HG02840 (cell line): Measurements from ENCODE around the gene FOXRED2.
A peak's percentile ranks its signal among the peaks of the same experiment; 100 is the strongest.
"Not testable (repeated sequence)": the region's sequence is repeated elsewhere in the genome, so short reads cannot be mapped to it uniquely, and the experiment has no call there.

Experiments
- ATAC-seq: cut with Tn5 transposase; IDR thresholded peaks from one replicate; pipeline ENCODE4 v1.9.1; 2021; ENCODE audit warnings: mild to moderate bottlenecking, moderate library complexity, moderate number of reproducible peaks; ENCODE audit not compliant: unreplicated experiment, low FRiP score

Gene FOXRED2

DNA sequence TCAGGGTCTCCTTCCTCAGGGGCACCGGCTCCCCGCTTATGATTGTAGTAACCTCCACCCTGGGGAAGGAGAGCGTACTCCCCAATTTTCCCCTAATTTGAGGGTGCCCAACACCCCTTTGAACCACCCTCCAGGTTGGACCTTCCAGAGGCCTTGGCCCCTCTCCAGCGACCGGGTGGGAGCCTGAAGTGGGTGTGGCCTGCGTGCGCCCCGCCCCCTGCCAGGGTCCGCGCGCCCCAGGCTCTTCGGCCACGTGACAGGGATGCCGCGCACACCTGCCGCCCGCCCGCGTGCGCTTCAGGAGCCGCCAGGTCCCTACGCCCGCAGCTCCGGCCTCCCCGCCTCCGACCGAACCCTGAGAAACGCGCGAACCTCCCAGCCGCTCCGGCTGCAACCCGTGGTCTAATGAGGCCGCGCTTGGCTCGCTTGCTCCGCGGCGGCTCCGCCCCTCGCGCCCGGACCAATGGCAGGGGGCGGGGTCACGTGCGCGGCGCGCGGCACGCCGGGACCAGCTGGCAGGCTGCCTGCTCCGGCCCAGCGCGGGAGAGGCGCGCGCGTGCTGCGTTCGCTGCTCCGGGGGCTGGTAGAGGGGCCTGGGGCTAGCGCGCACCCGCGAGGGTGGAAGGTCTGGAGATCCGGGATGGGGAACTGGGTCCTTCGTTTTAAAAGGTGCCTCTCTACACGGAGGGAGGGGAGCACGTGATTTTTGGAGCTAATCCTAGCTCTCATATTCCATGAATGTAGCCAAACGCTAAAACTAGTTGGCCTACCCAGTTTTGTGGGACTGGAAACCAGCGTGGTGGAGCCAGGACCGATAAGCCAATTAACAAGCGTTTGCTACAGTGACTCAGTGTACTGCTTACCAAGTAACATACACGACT lies at the start of gene FOXRED2:
Gene FOXRED2, minus strand, starts transcription at position 404 of the 881 bp plus-strand sequence. CDS start 618 bp downstream, outside the sequence.
- ATAC-seq = peak; percentile 62

DNA sequence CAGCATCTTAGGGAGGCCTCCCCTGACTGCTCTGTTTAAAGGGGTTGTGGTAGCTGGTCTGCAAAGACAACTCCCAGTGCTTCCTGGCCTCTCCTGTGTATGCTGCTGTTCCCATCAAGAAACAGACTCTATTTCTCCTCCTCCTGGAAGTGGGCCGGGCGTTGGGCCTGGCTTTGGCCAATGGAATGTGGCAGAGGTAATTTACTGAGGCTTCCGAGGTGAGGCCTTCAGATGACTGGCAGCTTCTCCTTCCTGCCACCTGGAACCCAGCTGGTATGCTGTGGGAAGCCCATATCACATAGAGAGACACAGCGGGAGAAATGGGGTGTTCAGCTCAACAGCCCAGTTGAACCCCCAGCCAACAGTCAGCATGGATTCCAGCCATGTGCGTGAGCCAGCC lies 47.3 kb upstream of the FOXRED2 start:
- ATAC-seq = no peak

DNA sequence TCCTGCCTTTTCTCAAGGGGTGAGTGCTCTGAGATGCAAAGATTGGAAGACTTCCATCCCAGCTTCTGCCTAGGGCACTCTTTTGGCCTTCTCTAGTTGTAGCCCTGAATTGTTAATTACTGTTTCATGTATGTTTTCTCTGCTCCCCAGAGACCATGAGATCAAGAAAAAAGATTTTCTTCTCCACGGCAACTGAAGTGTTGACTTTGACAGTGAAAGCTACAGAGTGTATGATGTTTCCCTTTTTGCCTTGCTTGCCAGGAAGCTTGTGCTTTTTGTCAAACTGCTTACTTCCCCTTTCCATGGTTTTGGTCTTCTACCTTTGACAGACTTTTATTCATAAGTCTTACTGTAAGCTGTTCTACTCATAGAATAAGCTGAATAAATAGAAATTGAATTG lies 45.4 kb upstream of the FOXRED2 start:
- ATAC-seq = no peak

DNA sequence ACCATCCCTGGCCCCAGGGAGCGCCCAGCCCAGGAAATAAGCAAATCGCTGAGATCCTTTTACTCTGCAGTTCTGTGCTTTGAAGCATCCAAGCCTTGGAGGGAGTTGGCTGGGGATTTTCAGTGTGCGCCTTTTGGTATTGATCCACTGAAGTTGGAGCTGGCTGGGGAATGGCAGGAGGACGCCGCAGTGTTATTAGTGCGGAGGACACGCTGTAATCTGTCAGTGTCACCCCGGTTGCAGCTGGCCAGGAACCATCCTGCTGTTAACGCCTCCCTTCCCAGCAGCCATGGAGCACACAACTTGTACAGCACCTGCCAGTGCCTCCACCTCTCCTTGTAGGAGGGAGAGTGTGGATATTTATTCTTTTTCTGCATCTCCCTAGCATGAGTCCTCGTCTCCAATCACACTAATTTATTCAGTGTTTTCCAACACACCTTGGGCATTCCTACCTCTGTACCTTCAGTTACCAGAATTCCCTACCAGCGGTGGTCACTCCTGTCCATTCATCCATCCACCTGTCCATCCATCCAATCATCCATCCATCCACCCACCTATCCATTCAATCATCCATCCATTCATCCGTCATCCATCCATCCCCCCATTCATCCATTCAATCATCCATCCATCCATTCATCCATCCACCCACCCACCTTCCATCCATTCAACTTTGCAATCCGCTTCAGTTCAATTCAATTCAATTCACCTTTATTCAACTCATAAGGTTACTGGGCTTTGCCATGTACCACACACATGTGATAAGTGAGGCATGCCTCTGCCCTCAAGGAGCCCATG lies 44.1 kb upstream of the FOXRED2 start:
- ATAC-seq = no peak

DNA sequence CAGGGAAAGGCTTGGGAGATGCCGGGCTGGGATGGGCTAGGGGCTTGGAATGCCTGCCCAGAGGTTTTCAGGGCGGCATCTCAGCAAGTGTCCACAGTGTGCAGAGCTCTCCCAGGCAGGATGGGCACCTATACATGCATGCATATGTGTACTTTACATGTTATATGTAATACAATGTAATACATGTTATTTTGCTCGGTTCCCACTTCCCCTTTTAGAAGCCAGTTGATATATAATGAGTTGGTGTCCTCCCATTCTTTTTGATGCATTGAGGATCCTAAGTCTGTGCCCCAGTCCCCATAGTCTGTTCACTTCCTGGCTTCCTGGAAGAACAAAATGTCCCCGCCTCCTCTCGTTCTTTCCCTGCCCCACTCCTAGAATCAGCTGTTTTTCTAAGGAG lies 42.2 kb upstream of the FOXRED2 start:
- ATAC-seq = no peak

DNA sequence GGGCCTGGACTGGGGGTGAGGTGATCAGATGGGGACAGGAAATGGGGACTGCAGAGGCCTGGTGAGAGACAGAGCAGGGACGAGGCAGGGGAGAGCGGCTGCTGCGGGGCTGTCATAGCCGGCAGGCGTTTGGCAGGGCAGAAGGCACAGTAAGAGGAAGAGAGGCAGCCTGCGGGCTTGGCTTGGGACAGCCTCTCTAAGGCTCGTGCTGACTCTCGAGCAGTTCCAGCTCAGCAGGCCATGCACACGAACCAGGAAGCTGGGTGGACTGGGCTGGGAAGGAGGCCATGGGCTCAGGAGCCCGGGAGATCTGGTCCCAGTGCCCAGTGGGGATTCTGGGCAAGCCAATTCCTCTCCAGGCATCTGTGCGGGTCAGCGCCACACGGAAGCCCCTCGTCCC lies 41.8 kb upstream of the FOXRED2 start:
- no peak for ATAC-seq

DNA sequence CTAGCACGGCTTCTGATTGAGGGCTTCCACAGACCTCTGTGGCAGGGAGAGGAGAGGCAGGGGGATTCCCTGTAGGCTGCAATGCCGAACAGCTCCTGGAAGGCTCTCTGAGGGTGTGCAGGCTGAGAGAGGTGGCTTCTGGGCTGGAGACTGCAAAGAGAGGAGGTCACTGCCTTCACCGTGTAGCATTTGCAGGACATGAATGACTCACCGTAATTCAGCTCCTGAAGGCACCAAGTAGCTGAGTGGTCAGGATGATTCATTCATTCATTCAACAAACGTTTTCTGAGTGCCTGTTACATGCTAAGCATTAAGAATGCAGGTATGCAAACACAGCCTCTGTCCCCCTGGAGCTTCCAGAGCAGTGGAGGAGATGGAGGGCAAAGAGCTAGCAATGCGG lies 40.1 kb upstream of the FOXRED2 start:
- no peak for ATAC-seq

DNA sequence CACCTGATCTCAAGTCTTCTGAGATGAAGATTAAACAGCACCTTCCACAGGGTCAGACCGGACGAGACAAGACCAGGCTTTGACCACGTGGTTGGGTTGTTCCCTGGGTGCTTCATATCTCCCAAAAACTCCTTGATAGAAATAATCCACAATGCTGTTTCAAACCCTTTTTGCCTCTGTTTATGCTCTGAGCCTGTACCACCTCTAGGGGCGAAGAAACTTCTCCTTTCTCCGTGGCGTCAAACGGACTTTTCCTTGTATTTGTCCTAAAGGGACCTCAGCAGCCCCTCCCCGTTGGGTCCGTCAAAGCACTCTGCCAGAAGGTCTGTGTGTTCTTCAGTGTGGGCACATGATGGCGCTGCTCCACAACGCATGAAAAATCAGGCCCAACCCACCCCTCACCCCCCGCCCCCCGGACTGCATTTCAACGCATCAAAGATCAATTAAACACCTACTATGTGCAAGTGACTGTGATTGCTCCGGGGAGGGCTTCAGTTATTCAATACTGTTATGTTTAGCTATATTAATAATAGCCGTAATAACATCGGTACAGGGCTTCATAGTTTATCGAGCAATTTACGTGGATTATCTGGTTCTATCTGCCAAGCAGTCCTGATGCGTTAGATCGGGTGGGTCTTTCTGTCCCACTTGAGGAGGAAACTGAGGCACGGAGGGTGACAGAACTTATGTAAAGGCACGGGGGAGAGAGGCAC lies 39.4 kb upstream of the FOXRED2 start:
- ATAC-seq = no peak

DNA sequence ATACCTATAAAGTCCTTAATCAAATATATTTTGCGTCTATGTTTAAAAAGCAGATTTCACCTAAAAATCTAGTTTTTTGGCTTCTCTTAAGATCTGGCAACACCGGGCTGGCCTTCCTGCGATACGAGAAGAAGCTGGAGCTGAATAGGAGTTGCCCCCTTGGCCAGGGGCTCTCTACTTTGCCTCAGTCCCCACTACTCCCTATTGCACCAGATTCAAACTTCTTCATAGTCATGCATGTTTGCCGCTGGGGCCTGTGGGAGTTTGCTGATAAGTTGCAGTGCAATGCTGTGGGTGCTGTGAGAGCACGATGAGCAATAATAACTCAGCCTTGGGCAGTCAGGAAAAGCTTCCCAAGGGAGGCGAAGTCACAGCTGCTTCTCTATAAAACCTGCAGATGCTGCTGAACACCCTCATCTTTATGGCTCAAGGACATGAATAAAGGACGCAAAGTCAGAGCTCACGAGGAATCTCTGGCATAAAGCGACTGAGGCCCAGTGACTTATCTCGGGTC lies 37.3 kb upstream of the FOXRED2 start:
- ATAC-seq = no peak

DNA sequence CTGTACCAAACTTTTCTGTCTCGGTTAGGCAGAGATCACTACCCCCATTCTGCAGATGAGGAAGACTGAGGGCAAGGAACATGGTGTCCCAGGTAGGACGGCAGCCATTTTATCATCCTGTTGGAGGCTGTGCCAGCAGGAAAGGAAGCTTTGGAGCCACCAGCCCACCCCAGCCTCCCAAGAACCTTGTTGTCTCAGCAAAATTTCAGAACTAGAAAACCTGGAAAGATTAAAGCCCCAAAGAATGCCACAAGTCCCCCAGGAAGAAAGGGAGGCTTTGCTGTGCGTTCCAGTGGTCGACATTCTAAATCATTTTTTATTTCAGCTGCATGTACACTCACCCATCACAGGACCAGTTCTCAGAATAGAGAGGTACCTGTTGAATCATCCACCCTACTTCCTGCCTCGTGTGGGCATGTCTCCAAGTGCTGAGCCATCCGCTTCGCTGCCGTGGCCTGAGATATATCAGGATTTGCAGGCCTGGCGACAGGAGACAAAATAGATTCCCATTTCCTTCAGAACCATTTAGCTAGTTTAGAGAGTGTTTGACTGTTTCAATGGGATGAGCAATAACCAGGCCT lies 35.1 kb upstream of the FOXRED2 start:
- no peak for ATAC-seq

DNA sequence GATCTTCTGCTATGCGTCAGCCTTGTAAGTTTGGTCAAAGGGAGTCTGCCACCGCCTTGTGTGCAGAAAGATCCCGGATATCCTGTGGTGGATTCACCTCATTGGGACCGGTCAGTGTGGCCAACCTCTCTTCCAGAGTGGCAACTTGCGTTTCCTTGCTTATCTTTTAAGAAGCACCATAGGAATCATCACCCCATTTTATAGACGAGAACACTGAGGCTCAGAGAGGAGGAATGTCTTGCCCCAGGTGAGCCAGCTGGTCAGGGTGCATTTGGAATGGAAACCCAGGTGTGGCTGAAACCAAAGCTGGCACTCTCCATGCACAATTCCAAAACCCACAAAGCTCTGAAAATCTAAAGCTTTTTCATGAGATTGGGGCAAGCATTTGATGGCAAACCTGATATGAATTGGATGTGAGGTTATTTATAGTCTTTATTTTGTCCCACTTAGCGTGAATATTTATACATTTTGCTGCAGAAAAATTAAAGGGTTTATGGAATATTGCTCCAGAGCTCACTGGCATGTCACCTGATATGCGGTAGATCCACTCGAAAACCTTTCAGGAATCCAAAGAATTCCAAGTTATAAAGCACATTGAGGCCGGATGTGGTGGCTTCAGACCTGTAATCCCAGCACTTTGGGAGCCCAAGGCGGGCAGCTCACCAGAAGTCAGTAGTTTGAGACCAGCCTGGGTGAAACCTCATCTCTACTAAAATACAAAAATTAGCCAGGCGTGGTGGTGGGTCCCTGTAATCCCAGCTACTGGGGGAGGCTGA lies 34.2 kb upstream of the FOXRED2 start:
- ATAC-seq = no peak

DNA sequence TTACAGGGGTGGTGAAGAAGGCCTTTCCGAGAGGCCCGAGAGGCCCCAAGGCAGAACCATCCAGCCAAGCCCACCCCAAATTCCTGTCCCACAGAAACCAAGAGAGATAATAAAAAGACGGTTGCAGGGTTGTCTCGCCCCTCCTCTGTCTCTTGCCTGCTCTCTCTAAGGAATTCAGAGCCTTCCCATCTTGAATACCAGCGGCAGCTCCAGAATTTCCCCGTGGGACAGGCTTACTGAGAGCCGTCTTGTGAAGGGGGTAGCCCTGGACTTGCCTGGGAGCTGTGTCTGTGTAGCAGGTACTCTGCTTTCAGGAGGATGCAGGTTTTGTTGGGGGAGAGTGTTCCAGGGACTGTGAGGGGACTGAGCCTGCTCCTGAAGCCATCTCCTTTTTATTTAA lies 31.7 kb upstream of the FOXRED2 start:
- no peak for ATAC-seq

DNA sequence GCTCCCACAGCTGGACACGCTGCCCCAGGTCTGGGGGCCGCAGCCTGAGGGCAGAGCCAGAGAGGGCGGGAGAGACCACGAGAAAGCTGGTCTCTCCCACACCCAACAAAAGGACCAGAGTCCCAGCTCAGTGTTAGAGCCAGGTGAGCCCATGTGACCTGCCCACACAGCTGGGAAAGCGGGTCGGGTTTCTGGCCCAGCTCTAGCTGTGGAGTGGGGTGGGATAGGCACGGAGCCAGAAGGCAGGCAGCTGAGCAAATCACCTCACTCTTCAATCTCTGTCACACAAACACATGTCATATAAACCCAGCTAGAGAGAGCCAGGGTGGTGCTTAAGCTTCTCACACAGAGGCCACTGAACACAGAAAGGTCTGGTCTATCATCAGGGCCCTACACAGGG lies 29.9 kb upstream of the FOXRED2 start:
- no peak for ATAC-seq

DNA sequence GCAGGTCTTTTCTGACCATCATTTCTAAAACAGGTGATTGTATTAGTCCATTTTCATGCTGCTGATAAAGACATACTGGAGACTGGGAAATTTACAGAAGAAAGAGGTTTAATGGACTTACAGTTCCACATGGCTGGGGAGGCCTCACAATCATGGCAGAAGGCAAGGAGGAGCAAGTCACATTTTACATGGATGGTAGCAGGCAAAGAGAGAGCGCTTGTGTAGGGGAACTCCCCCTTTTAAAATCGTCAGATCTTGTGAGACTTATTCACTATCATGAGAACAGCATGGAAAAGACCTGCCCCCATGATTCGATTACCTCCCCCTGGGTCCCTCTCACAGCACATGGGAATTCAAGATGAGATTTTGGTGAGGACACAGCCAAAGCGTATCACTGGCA lies 26.5 kb upstream of the FOXRED2 start:
- not testable (repeated sequence) for ATAC-seq

DNA sequence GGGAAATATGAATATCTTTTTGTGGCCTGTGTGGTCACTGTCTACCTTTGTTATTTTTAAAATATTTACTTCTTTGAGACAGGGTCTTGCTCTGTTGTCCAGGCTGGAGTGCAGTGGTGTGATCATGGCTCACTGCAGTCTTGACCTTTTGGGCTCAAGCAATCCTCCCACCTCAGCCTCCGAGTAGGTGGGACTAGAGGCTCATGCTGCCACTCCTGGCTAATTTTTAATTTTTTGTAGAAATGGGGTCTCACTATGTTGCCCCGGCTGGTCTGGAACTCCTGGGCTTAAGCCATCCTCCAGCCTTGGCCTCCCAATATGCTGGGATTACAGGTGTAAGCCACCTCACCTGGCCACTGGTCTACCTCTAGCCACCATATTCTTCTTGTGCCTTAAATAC lies 25.6 kb upstream of the FOXRED2 start:
- ATAC-seq = no peak

DNA sequence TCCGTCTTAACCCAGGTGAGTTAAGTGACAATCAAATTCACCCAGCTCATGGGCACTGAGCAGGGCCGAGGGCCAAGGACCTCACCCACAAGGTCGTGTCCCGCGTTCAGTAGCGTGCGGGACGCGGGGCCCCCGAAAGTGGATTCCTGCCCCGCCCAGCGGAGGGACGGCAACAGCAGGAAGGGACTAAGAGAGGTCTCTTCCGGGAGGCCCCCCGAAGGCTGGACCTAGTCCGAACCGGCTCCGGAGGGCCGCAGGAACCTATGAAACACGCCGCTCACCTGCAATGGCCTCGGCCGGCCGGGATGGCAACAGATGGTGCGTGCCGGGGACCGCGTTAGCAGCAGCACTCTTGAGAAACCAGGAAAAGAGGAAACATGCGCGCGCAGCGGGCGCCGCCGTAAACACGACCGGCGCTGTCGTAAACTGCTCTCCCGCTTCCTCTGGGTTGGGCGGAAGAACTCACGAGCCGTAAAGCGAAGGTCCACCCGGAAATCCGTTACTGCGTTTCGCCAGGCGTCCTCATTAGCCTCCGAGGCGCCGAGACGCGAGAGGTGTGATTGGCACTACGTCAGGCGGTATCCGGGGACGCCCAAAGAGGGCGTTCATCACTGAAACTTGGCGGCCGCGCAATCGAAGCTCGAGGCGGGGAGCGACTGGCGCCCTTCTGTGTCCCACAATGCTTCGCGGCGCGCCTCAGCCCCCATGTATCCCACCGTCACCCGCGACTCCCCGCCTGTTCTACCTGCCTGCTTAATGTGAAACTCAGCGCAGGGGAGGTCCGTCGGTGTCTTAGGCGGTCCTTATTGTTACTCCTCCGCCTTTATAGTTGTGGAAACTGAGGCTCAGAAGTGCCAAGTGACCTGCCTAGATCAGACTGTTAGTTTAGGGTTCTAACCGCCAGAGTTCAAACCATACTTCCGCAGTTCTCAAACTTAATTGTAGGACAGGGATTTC lies 22.2 kb upstream of the FOXRED2 start, which contains the start of gene EIF3D:
Gene EIF3D, minus strand, starts transcription at position 372 of the 957 bp plus-strand sequence. CDS start 3,045 bp downstream, outside the sequence.
- peak; percentile 89 for ATAC-seq

DNA sequence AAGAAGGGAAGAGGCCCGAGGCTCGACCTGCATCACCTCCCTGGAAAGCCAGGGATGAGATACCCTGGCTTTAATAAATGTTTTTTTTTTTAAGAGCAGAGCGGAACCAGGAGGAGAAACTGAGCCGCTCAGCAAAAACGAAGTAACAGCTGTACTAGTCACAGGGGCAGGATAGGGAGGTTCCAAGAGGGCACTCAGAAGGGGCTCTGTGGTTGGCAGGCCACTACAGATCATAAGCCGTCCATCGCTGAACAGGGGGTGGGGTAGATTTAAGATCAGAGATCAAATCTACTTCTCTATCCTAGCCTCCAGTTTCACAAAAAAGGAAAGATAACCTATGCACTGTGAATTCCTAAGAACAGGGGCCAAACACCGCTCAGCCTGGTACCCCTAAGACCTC lies 21.5 kb upstream of the FOXRED2 start:
- no peak for ATAC-seq

DNA sequence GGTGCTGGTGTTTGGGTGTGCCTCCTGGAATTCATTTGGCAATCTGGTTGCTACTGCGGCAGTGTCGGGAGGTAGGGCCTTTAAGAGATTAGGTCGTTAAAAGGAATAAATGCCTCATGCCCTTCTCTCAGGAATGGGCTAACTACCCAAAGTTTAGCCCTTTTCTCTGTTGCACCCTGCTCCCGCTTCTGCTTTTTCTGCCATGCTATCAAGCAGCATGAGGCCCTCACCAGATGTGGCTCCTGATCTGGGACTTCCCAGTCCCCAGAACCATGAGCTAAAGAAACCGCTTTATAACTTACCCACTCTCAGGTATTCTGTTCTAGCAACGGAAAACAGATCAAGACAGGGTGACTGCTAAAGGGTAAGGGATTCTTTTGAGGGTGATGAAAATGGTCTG lies 15.8 kb upstream of the FOXRED2 start:
- ATAC-seq = no peak
